GM23338 (cell line): ENCODE data around the gene RNF168. TPM values are rescaled to one million over a fixed set of nuclear protein-coding genes. Genes with fewer than 3 reads are reported as not detected.

Source experiments
- ATAC-seq: fragments of 200-7000 bp; cut with Tn5 transposase; 3 replicates; pipeline ENCODE4 v1.9.1; 2020
- DNase-seq: peaks from one replicate; pipeline ENCODE4 v3.0.0-alpha.2; 2015; ENCODE audit warnings: low spot score
- H2AFZ ChIP-seq: fragments of 200-600 bp; sonication (generic); 2 replicates; pipeline ENCODE4 v1.8.0; 2016; ENCODE audit warnings: antibody characterized with exemption, mild to moderate bottlenecking, moderate library complexity
- H3F3A ChIP-seq: fragments of 200-600 bp; sonication (generic); replicated peaks from 2 replicates; pipeline ENCODE4 v1.8.0; 2017; ENCODE audit warnings: antibody characterized with exemption, mixed run types, low read depth
- H3K27ac ChIP-seq: fragments of 200-600 bp; sonication (generic); 2 replicates; pipeline ENCODE4 v1.6.1; 2016; ENCODE audit warnings: low read depth
- H3K27me3 ChIP-seq: fragments of 200-600 bp; sonication (generic); 2 replicates; pipeline ENCODE4 v1.8.0; 2016; ENCODE audit warnings: mild to moderate bottlenecking, mixed run types, moderate library complexity; ENCODE audit not compliant: insufficient read depth
- H3K36me3 ChIP-seq: fragments of 200-600 bp; sonication (generic); 2 replicates; pipeline ENCODE4 v1.8.0; 2016; ENCODE audit warnings: mild to moderate bottlenecking; ENCODE audit not compliant: insufficient read depth
- H3K4me1 ChIP-seq: fragments of 200-600 bp; sonication (generic); 2 replicates; pipeline ENCODE4 v1.8.0; 2016; ENCODE audit warnings: mild to moderate bottlenecking, moderate library complexity; ENCODE audit not compliant: insufficient read depth
- H3K4me2 ChIP-seq: fragments of 200-600 bp; sonication (generic); 2 replicates; pipeline ENCODE4 v1.7.1; 2017; ENCODE audit warnings: mixed run types
- H3K4me3 ChIP-seq: fragments of 200-600 bp; sonication (generic); 2 replicates; pipeline ENCODE4 v1.6.1; 2016; ENCODE audit warnings: mixed run types
- H3K79me2 ChIP-seq: fragments of 200-600 bp; sonication (generic); replicated peaks from 2 replicates; pipeline ENCODE4 v1.8.0; 2017; ENCODE audit warnings: mild to moderate bottlenecking; ENCODE audit not compliant: insufficient read depth
- H3K9me2 ChIP-seq: fragments of 200-600 bp; sonication (generic); 2 replicates; pipeline ENCODE4 v1.8.0; 2017; ENCODE audit not compliant: insufficient read depth
- H4K20me1 ChIP-seq: fragments of 200-600 bp; sonication (generic); replicated peaks from 2 replicates; pipeline ENCODE4 v1.8.0; 2017; ENCODE audit warnings: mild to moderate bottlenecking; ENCODE audit not compliant: insufficient read depth
- H3K27ac Mint-ChIP-seq: 2 replicates; pipeline ENCODE4 v1.8.0; 2020; ENCODE audit warnings: inconsistent platforms, mild to moderate bottlenecking, moderate library complexity, mixed read lengths
- H3K27me3 Mint-ChIP-seq: 3 replicates; pipeline ENCODE4 v1.8.0; 2022; ENCODE audit warnings: low read depth, mild to moderate bottlenecking, moderate library complexity, mixed read lengths, inconsistent platforms; ENCODE audit not compliant: insufficient read depth, poor library complexity
- H3K36me3 Mint-ChIP-seq: 3 replicates; pipeline ENCODE4 v1.8.0; 2021; ENCODE audit warnings: low read depth, mild to moderate bottlenecking, inconsistent platforms, moderate library complexity, mixed read lengths
- H3K4me1 Mint-ChIP-seq: 3 replicates; pipeline ENCODE4 v1.8.0; 2020; ENCODE audit warnings: mild to moderate bottlenecking, inconsistent platforms, mixed read lengths
- H3K4me3 Mint-ChIP-seq: 3 replicates; pipeline ENCODE4 v1.8.0; 2021; ENCODE audit warnings: moderate library complexity, mild to moderate bottlenecking, inconsistent platforms, mixed read lengths
- H3K9me3 Mint-ChIP-seq: 3 replicates; pipeline ENCODE4 v1.8.0; 2020; ENCODE audit warnings: moderate library complexity, mild to moderate bottlenecking, inconsistent platforms, mixed read lengths
- EZH2 ChIP-seq: fragments of 200-600 bp; sonication (generic); IDR thresholded peaks from one replicate; pipeline ENCODE4 v1.8.0; 2017; ENCODE audit warnings: antibody characterized with exemption, mild to moderate bottlenecking, low read depth; ENCODE audit not compliant: unreplicated experiment
- EZH2phosphoT487 ChIP-seq: fragments of 200-600 bp; sonication (generic); IDR thresholded peaks from one replicate; pipeline ENCODE4 v1.8.1; 2018; ENCODE audit warnings: antibody characterized with exemption; ENCODE audit not compliant: unreplicated experiment
- NANOG ChIP-seq: IDR thresholded peaks from 2 replicates; pipeline ENCODE4 v1.6.1; 2016; ENCODE audit warnings: antibody characterized with exemption, borderline replicate concordance
- POLR2AphosphoS5 ChIP-seq: IDR thresholded peaks from 2 replicates; pipeline ENCODE4 v1.6.1; 2016; ENCODE audit warnings: antibody characterized with exemption, low read depth
- ZNF331 ChIP-seq: fragments of 250-450 bp; sonication (Bioruptor Pico); IDR thresholded peaks from 2 replicates; pipeline ENCODE4 v1.5.0; 2020; ENCODE audit warnings: low read depth, mild to moderate bottlenecking, moderate library complexity
- polyA plus RNA-seq: library from polyadenylated mRNA; unstranded; fragments of >200 nt; fragmentation: Nextera tagmentation; extraction: Ambion mirVana; gene quantifications from 2 replicates; pipeline ENCODE4 v1.2.1, GENCODE V29; 2016
- total RNA-seq: library from RNA; depleted of rRNA; stranded (reverse); fragments of >200 nt; shearing (Covaris generic); gene quantifications from 2 replicates; pipeline ENCODE4 v1.2.3, GENCODE V29; 2014
- TF ChIP-seq, protein P1 (sequence below), 2 experiments: fragments of 200-600 bp in 1 of 2; sonication (generic) in 1 of 2; conservative IDR thresholded peaks; 2 replicates each; pipeline versions ENCODE4 v1.5.1 to v1.6.1; 2016 to 2017; ENCODE audit warnings: antibody characterized with exemption in 2 of 2, low read depth in 2 of 2, mild to moderate bottlenecking in 2 of 2, moderate library complexity in 1 of 2
- TF ChIP-seq, protein P2 (sequence below): IDR thresholded peaks from one replicate; pipeline ENCODE4 v1.6.1; 2018; ENCODE audit warnings: antibody characterized with exemption; ENCODE audit not compliant: unreplicated experiment
- TF ChIP-seq, protein P3 (sequence below): fragments of 250-450 bp; sonication (Bioruptor Pico); IDR thresholded peaks from 2 replicates; pipeline ENCODE4 v1.5.0; 2020; ENCODE audit warnings: mild to moderate bottlenecking, moderate library complexity

RNF168 gene
- total and polyA plus RNA-seq, 2 experiments from 2014 or later: 33.0 to 53.0 TPM

DNA sequence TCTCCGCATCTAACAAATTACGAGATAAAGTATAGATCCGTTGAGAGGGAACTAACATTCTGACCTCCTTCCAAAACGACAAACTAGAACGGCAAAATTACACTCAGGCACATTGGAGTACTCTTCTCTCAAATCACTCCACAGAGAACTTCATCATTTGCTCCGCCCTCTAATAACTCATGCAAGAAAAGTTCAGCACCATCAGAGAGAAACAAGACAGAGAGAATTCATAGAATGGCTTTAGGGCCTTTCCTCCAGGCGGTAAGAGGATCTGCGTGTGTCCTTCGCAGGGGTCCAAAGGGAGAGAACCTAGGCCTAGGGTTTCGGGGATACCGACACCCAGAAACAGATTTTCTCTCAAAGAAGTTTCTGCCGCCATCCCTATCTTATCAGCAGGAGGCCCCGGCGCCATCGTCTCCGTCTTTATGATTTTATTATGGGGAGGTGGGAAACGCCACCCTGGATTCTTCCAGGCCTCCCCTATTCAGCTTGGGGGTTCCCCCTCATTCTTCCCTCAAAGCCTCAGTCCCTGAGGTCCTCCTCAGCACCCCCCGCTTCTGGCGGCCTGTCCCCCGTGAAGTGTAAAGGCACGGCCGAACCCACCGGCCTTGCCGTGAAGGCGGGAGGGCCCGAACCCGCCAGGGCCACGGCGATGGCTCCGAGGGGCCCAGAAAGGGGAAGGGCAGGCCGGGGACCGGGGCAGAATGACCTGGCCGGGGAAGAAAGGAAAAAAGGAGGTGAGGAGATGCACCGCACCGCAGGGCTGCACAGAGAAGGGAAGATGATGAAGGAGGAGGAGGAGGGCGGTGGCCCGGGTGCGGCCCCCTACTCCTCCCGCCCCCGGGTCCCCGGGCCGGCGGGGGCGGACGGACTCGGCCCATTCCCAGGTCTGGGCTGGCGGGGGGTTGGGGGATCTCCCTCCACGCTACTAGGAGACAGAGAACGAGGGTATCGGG, 72.1 kb downstream of the RNF168 start:
- Mint-ChIP-seq H3K27ac (peak overlapping the region; percentile 88), H3K4me1 (peaks cover 7% of the 10 kb centered on the region), H3K4me3 (peak overlapping the region; percentile 86), H3K36me3 (peaks cover 11% of the 10 kb centered on the region; the same call in 2 of the 3 replicates), H3K27me3 (peaks cover 13% of the 10 kb centered on the region), H3K9me3 (no peaks in the 10 kb centered on the region)
- Histone ChIP-seq H3F3A (peaks cover 6% of the 10 kb centered on the region; the same call in 1 of the 2 replicates), H3K27ac (peak overlapping the region; percentile 92), H3K27me3 (no peaks in the 10 kb centered on the region), H3K79me2 (peaks cover 56% of the 10 kb centered on the region), H3K4me2 (peak overlapping the region; percentile 84), H2AFZ (peak overlapping the region; percentile 82), H4K20me1 (peaks cover 23% of the 10 kb centered on the region), H3K4me1 (peaks cover 7% of the 10 kb centered on the region), H3K4me3 (peak overlapping the region; percentile 99), H3K9me2 (no peaks in the 10 kb centered on the region), H3K36me3 (peaks cover 7% of the 10 kb centered on the region; the same call in 1 of the 2 replicates)
- peak; percentile 38 for DNase-seq
- TF ChIP-seq ZNF331 (CRISPR knock-in tag): no peak
- no peak for TF ChIP-seq POLR2AphosphoS5
- TF ChIP-seq, protein P1, sequence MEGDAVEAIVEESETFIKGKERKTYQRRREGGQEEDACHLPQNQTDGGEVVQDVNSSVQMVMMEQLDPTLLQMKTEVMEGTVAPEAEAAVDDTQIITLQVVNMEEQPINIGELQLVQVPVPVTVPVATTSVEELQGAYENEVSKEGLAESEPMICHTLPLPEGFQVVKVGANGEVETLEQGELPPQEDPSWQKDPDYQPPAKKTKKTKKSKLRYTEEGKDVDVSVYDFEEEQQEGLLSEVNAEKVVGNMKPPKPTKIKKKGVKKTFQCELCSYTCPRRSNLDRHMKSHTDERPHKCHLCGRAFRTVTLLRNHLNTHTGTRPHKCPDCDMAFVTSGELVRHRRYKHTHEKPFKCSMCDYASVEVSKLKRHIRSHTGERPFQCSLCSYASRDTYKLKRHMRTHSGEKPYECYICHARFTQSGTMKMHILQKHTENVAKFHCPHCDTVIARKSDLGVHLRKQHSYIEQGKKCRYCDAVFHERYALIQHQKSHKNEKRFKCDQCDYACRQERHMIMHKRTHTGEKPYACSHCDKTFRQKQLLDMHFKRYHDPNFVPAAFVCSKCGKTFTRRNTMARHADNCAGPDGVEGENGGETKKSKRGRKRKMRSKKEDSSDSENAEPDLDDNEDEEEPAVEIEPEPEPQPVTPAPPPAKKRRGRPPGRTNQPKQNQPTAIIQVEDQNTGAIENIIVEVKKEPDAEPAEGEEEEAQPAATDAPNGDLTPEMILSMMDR (conservative IDR thresholded peaks at IDR 0.05; ENCODE audit: low read depth in 2 of 2): no peak
- no peak for TF ChIP-seq NANOG
- no peak for TF ChIP-seq EZH2
- peak; percentile 62 for ATAC-seq

DNA sequence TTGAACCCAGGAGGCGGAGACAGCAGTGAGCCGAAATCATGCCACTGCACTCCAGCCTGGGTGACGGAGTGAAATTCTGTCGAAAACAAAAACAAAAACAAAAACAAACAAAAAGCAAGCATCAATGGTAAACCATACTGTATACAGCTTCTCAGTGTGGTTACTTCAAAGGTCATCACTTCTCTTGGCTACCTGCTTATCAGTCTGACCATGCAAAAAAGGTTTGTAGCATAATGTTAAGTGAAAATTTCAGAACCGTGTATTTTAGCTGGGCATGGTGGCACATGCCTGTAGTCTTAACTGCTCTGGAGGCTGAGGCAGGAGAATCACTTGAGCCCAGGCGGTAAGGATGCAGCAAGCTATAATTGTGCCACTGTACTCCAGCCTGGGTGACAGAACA, 75.5 kb downstream of the RNF168 start:
- H3K79me2 ChIP-seq: peaks cover 90% of the 10 kb centered on the region
- DNase-seq (no peak), ATAC-seq (no peak)
- H3K27me3 ChIP-seq: no peaks in the 10 kb centered on the region
- H3K27me3 Mint-ChIP-seq: peaks cover 12% of the 10 kb centered on the region
- no peak overlapping the region for H2AFZ ChIP-seq
- peaks cover 7% of the 10 kb centered on the region for H3K4me1 ChIP-seq
- peaks cover 36% of the 10 kb centered on the region for H4K20me1 ChIP-seq
- no peaks in the 10 kb centered on the region for H3K9me3 Mint-ChIP-seq
- peaks cover 14% of the 10 kb centered on the region; the same call in 2 of the 3 replicates for H3K36me3 Mint-ChIP-seq
- H3K4me3 Mint-ChIP-seq: no peak overlapping the region
- no peak overlapping the region for H3K4me3 ChIP-seq
- peaks cover 7% of the 10 kb centered on the region; the same call in 1 of the 2 replicates for H3K36me3 ChIP-seq
- H3K4me1 Mint-ChIP-seq: peaks cover 12% of the 10 kb centered on the region
- H3K4me2 ChIP-seq: no peak overlapping the region
- H3K9me2 ChIP-seq: no peaks in the 10 kb centered on the region
- peak overlapping the region; percentile 33; the same call in 1 of the 2 replicates for H3K27ac ChIP-seq
- H3K27ac Mint-ChIP-seq: no peak overlapping the region
- H3F3A ChIP-seq: peaks cover 6% of the 10 kb centered on the region; the same call in 1 of the 2 replicates
- TF ChIP-seq EZH2phosphoT487: no peak
- TF ChIP-seq, protein P2, sequence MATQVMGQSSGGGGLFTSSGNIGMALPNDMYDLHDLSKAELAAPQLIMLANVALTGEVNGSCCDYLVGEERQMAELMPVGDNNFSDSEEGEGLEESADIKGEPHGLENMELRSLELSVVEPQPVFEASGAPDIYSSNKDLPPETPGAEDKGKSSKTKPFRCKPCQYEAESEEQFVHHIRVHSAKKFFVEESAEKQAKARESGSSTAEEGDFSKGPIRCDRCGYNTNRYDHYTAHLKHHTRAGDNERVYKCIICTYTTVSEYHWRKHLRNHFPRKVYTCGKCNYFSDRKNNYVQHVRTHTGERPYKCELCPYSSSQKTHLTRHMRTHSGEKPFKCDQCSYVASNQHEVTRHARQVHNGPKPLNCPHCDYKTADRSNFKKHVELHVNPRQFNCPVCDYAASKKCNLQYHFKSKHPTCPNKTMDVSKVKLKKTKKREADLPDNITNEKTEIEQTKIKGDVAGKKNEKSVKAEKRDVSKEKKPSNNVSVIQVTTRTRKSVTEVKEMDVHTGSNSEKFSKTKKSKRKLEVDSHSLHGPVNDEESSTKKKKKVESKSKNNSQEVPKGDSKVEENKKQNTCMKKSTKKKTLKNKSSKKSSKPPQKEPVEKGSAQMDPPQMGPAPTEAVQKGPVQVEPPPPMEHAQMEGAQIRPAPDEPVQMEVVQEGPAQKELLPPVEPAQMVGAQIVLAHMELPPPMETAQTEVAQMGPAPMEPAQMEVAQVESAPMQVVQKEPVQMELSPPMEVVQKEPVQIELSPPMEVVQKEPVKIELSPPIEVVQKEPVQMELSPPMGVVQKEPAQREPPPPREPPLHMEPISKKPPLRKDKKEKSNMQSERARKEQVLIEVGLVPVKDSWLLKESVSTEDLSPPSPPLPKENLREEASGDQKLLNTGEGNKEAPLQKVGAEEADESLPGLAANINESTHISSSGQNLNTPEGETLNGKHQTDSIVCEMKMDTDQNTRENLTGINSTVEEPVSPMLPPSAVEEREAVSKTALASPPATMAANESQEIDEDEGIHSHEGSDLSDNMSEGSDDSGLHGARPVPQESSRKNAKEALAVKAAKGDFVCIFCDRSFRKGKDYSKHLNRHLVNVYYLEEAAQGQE: no peak
- TF ChIP-seq, protein P3, sequence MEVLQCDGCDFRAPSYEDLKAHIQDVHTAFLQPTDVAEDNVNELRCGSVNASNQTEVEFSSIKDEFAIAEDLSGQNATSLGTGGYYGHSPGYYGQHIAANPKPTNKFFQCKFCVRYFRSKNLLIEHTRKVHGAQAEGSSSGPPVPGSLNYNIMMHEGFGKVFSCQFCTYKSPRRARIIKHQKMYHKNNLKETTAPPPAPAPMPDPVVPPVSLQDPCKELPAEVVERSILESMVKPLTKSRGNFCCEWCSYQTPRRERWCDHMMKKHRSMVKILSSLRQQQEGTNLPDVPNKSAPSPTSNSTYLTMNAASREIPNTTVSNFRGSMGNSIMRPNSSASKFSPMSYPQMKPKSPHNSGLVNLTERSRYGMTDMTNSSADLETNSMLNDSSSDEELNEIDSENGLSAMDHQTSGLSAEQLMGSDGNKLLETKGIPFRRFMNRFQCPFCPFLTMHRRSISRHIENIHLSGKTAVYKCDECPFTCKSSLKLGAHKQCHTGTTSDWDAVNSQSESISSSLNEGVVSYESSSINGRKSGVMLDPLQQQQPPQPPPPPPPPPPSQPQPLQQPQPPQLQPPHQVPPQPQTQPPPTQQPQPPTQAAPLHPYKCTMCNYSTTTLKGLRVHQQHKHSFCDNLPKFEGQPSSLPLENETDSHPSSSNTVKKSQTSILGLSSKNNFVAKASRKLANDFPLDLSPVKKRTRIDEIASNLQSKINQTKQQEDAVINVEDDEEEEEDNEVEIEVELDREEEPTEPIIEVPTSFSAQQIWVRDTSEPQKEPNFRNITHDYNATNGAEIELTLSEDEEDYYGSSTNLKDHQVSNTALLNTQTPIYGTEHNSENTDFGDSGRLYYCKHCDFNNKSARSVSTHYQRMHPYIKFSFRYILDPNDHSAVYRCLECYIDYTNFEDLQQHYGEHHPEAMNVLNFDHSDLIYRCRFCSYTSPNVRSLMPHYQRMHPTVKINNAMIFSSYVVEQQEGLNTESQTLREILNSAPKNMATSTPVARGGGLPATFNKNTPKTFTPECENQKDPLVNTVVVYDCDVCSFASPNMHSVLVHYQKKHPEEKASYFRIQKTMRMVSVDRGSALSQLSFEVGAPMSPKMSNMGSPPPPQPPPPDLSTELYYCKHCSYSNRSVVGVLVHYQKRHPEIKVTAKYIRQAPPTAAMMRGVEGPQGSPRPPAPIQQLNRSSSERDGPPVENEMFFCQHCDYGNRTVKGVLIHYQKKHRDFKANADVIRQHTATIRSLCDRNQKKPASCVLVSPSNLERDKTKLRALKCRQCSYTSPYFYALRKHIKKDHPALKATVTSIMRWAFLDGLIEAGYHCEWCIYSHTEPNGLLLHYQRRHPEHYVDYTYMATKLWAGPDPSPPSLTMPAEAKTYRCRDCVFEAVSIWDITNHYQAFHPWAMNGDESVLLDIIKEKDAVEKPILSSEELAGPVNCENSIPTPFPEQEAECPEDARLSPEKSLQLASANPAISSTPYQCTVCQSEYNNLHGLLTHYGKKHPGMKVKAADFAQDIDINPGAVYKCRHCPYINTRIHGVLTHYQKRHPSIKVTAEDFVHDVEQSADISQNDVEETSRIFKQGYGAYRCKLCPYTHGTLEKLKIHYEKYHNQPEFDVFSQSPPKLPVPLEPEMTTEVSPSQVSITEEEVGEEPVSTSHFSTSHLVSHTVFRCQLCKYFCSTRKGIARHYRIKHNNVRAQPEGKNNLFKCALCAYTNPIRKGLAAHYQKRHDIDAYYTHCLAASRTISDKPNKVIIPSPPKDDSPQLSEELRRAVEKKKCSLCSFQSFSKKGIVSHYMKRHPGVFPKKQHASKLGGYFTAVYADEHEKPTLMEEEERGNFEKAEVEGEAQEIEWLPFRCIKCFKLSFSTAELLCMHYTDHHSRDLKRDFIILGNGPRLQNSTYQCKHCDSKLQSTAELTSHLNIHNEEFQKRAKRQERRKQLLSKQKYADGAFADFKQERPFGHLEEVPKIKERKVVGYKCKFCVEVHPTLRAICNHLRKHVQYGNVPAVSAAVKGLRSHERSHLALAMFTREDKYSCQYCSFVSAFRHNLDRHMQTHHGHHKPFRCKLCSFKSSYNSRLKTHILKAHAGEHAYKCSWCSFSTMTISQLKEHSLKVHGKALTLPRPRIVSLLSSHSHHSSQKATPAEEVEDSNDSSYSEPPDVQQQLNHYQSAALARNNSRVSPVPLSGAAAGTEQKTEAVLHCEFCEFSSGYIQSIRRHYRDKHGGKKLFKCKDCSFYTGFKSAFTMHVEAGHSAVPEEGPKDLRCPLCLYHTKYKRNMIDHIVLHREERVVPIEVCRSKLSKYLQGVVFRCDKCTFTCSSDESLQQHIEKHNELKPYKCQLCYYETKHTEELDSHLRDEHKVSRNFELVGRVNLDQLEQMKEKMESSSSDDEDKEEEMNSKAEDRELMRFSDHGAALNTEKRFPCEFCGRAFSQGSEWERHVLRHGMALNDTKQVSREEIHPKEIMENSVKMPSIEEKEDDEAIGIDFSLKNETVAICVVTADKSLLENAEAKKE (CRISPR knock-in tag): no peak
